Neural progenitor cell (in vitro differentiated cells): ENCODE data around the gene FHL1. TPM values are rescaled to one million over a fixed set of nuclear protein-coding genes. Genes with fewer than 3 reads are reported as not detected.

Experiments
- DNase-seq: peaks from one replicate; pipeline ENCODE4 v3.0.0-alpha.2; 2016; ENCODE audit warnings: low spot score
- H2AFZ ChIP-seq: fragments of 200-600 bp; sonication (generic); replicated peaks from 2 replicates; pipeline ENCODE4 v1.6.1; 2016; ENCODE audit warnings: antibody characterized with exemption
- H3F3A ChIP-seq: fragments of 200-600 bp; sonication (generic); 2 replicates; pipeline ENCODE4 v1.6.1; 2016; ENCODE audit warnings: antibody characterized with exemption, low read depth
- H3K27ac ChIP-seq: fragments of 200-600 bp; sonication (generic); 2 replicates; pipeline ENCODE4 v1.5.1; 2016; ENCODE audit warnings: mild to moderate bottlenecking
- H3K27me3 ChIP-seq: fragments of 200-600 bp; sonication (generic); 2 replicates; pipeline ENCODE4 v1.6.1; 2016; ENCODE audit warnings: mild to moderate bottlenecking, moderate library complexity
- H3K36me3 ChIP-seq: fragments of 200-600 bp; sonication (generic); 2 replicates; pipeline ENCODE4 v1.5.1; 2016
- H3K4me1 ChIP-seq: fragments of 200-600 bp; sonication (generic); 2 replicates; pipeline ENCODE4 v1.6.1; 2016; ENCODE audit warnings: mixed run types
- H3K4me2 ChIP-seq: fragments of 200-600 bp; sonication (generic); 2 replicates; pipeline ENCODE4 v1.6.1; 2016
- H3K4me3 ChIP-seq: fragments of 200-600 bp; sonication (generic); 2 replicates; pipeline ENCODE4 v1.5.1; 2016
- H3K79me2 ChIP-seq: fragments of 200-600 bp; sonication (generic); 2 replicates; pipeline ENCODE4 v1.6.1; 2016; ENCODE audit warnings: low read depth
- H3K9ac ChIP-seq: fragments of 200-600 bp; sonication (generic); 2 replicates; pipeline ENCODE4 v1.6.1; 2016
- H3K9me3 ChIP-seq: fragments of 200-600 bp; sonication (generic); 2 replicates; pipeline ENCODE4 v1.5.1; 2016; ENCODE audit warnings: low read depth
- H4K20me1 ChIP-seq: fragments of 200-600 bp; sonication (generic); 2 replicates; pipeline ENCODE4 v1.6.1; 2016; ENCODE audit warnings: low read depth
- H3K27ac Mint-ChIP-seq: 3 replicates; pipeline ENCODE4 v1.8.0; 2021; ENCODE audit warnings: mixed read lengths
- H3K27me3 Mint-ChIP-seq: 2 replicates; pipeline ENCODE4 v1.8.0; 2022; ENCODE audit warnings: low read depth, mild to moderate bottlenecking, inconsistent platforms, moderate library complexity, mixed read lengths; ENCODE audit not compliant: insufficient read depth
- H3K36me3 Mint-ChIP-seq: 3 replicates; pipeline ENCODE4 v1.8.0; 2021; ENCODE audit warnings: mixed read lengths
- H3K4me1 Mint-ChIP-seq: 3 replicates; pipeline ENCODE4 v1.8.0; 2021; ENCODE audit warnings: mixed read lengths
- H3K4me3 Mint-ChIP-seq: 3 replicates; pipeline ENCODE4 v1.8.0; 2021; ENCODE audit warnings: mild to moderate bottlenecking, moderate library complexity, mixed read lengths
- H3K9me3 Mint-ChIP-seq: 3 replicates; pipeline ENCODE4 v1.8.0; 2020; ENCODE audit warnings: mixed read lengths
- CTCF ChIP-seq: fragments of 200-600 bp; sonication (generic); IDR thresholded peaks from 2 replicates; pipeline ENCODE4 v1.5.1; 2017; ENCODE audit warnings: antibody characterized with exemption, mild to moderate bottlenecking
- EZH2 ChIP-seq: fragments of 200-600 bp; sonication (generic); IDR thresholded peaks from 2 replicates; pipeline ENCODE4 v1.6.1; 2017; ENCODE audit warnings: antibody characterized with exemption, mild to moderate bottlenecking, moderate library complexity
- EZH2phosphoT487 ChIP-seq: fragments of 200-600 bp; sonication (generic); IDR thresholded peaks from 2 replicates; pipeline ENCODE4 v1.6.1; 2017; ENCODE audit warnings: antibody characterized with exemption
- total RNA-seq: library from RNA; depleted of rRNA; stranded (reverse); fragments of >200 nt; gene quantifications from 2 replicates; pipeline ENCODE4 v1.2.3, GENCODE V29; 2015; ENCODE audit warnings: low replicate concordance

FHL1 gene
- total RNA-seq, 1 donor from 2014 or later = 67.6 TPM

GRCh38 chrX:136206916-136207315 is 59.6 kb downstream of the FHL1 start:
- Histone ChIP-seq H3K9me3 (no peaks in the 10 kb centered on the region), H3K79me2 (no peaks in the 10 kb centered on the region), H3K4me2 (no peak overlapping the region), H2AFZ (no peak overlapping the region), H3K4me1 (no peaks in the 10 kb centered on the region), H4K20me1 (no peaks in the 10 kb centered on the region), H3K4me3 (no peak overlapping the region), H3K36me3 (no peaks in the 10 kb centered on the region), H3K27me3 (no peaks in the 10 kb centered on the region), H3K27ac (no peak overlapping the region), H3K9ac (no peak overlapping the region), H3F3A (no peaks in the 10 kb centered on the region)
- DNase-seq = no peak
- no peak for TF ChIP-seq EZH2phosphoT487
- no peak for TF ChIP-seq EZH2
- TF ChIP-seq CTCF = no peak
- H3K4me1 Mint-ChIP-seq = peaks cover 7% of the 10 kb centered on the region
- H3K9me3 Mint-ChIP-seq = peaks cover 6% of the 10 kb centered on the region
- peaks cover 4% of the 10 kb centered on the region for H3K36me3 Mint-ChIP-seq
- no peak overlapping the region for H3K27ac Mint-ChIP-seq
- H3K27me3 Mint-ChIP-seq = peaks cover 6% of the 10 kb centered on the region
- H3K4me3 Mint-ChIP-seq = no peak overlapping the region

- Histone ChIP-seq H3K9ac (no peak overlapping the region), H4K20me1 (no peaks in the 10 kb centered on the region), H3K27me3 (no peaks in the 10 kb centered on the region), H3K27ac (no peak overlapping the region), H3K79me2 (no peaks in the 10 kb centered on the region), H3K9me3 (no peaks in the 10 kb centered on the region), H3K4me2 (no peak overlapping the region), H2AFZ (no peak overlapping the region), H3K4me1 (no peaks in the 10 kb centered on the region), H3K36me3 (no peaks in the 10 kb centered on the region), H3K4me3 (no peak overlapping the region), H3F3A (no peaks in the 10 kb centered on the region)
- Mint-ChIP-seq H3K9me3 (peaks cover 6% of the 10 kb centered on the region), H3K4me1 (peaks cover 9% of the 10 kb centered on the region), H3K27ac (no peak overlapping the region), H3K4me3 (no peak overlapping the region), H3K36me3 (peaks cover 4% of the 10 kb centered on the region), H3K27me3 (peaks cover 6% of the 10 kb centered on the region)
- no peak for DNase-seq
- no peak for TF ChIP-seq CTCF
Observed at GRCh38 chrX:136207546-136207945, 60.2 kb downstream of the FHL1 start.

GRCh38 chrX:136209016-136209738 is 61.8 kb downstream of the FHL1 start:
- no peak overlapping the region for H3K9ac ChIP-seq
- H3K27ac ChIP-seq = no peak overlapping the region
- no peak for TF ChIP-seq EZH2
- TF ChIP-seq EZH2phosphoT487 = no peak
- peak; percentile 53 for TF ChIP-seq CTCF
- H3K4me3 ChIP-seq = no peak overlapping the region
- no peaks in the 10 kb centered on the region for H3F3A ChIP-seq
- no peaks in the 10 kb centered on the region for H3K27me3 ChIP-seq
- H3K4me1 ChIP-seq = no peaks in the 10 kb centered on the region
- H4K20me1 ChIP-seq = no peaks in the 10 kb centered on the region
- Mint-ChIP-seq H3K27ac (no peak overlapping the region), H3K36me3 (peaks cover 3% of the 10 kb centered on the region), H3K27me3 (peaks cover 8% of the 10 kb centered on the region), H3K4me3 (no peak overlapping the region), H3K4me1 (peaks cover 13% of the 10 kb centered on the region), H3K9me3 (peaks cover 6% of the 10 kb centered on the region)
- peak; percentile 44 for DNase-seq
- H3K4me2 ChIP-seq = no peak overlapping the region
- no peaks in the 10 kb centered on the region for H3K9me3 ChIP-seq
- H3K36me3 ChIP-seq = no peaks in the 10 kb centered on the region
- no peaks in the 10 kb centered on the region for H3K79me2 ChIP-seq
- H2AFZ ChIP-seq = no peak overlapping the region
